NCI-H1436 (cell line): ENCODE data around the gene LRRC41.
"Not testable (repeated sequence)": the region's sequence is repeated elsewhere in the genome, so short reads cannot be mapped to it uniquely, and the experiment has no call there.

Source experiments
- DNase-seq: peaks from one replicate; lab custom pipeline; 2025; lab: John Stamatoyannopoulos, UW

LRRC41 gene

GRCh38 chr1:46303038-46303871 is at the start of gene LRRC41, which contains the start of gene UQCRH:
Gene LRRC41, minus strand, starts transcription at chr1:46303616. Its CDS starts 294 bp downstream, at chr1:46303322.
Gene UQCRH, plus strand, starts transcription at chr1:46303698. Its CDS starts 69 bp downstream, at chr1:46303767.
- peak; percentile 88 for DNase-seq

GRCh38 chr1:46352363-46352762 is 48.9 kb upstream of the LRRC41 start:
- DNase-seq, result no peak

GRCh38 chr1:46345281-46345680 is 41.9 kb upstream of the LRRC41 start:
- no peak for DNase-seq

GRCh38 chr1:46344481-46344880 is 41.1 kb upstream of the LRRC41 start:
- no peak for DNase-seq

- no peak for DNase-seq
These were observed 40.3 kb upstream of the LRRC41 start for GRCh38 chr1:46343705-46344104.

GRCh38 chr1:46343351-46343695 is 39.9 kb upstream of the LRRC41 start:
- no peak for DNase-seq

GRCh38 chr1:46342677-46343350 is 39.4 kb upstream of the LRRC41 start:
- DNase-seq, result no peak

- DNase-seq, result no peak
These were observed 38.8 kb upstream of the LRRC41 start for GRCh38 chr1:46342084-46342656.

- DNase-seq, result no peak
These were observed 38.0 kb upstream of the LRRC41 start for GRCh38 chr1:46341222-46342083.

GRCh38 chr1:46340404-46341221 is 37.2 kb upstream of the LRRC41 start, which contains the start of gene NSUN4:
Gene NSUN4, plus strand, starts transcription at chr1:46340807. Its CDS starts 20 bp downstream, at chr1:46340827.
- DNase-seq, result peak; percentile 88

GRCh38 chr1:46337409-46337808 is 34.0 kb upstream of the LRRC41 start:
- not testable (repeated sequence) for DNase-seq

GRCh38 chr1:46335081-46335480 is 31.7 kb upstream of the LRRC41 start:
- DNase-seq, result no peak

GRCh38 chr1:46334030-46334384 is 30.6 kb upstream of the LRRC41 start:
- no peak for DNase-seq

- DNase-seq, result peak; percentile 38
These were observed 30.0 kb upstream of the LRRC41 start for GRCh38 chr1:46333300-46334029.

- DNase-seq, result not testable (repeated sequence)
These were observed 28.5 kb upstream of the LRRC41 start for GRCh38 chr1:46331786-46332540.

- not testable (repeated sequence) for DNase-seq
These were observed 27.0 kb upstream of the LRRC41 start for GRCh38 chr1:46330381-46330780.

GRCh38 chr1:46329807-46330206 is 26.4 kb upstream of the LRRC41 start:
- DNase-seq, result not testable (repeated sequence)

- not testable (repeated sequence) for DNase-seq
These were observed 24.8 kb upstream of the LRRC41 start for GRCh38 chr1:46328182-46328581.

- not testable (repeated sequence) for DNase-seq
These were observed 22.1 kb upstream of the LRRC41 start for GRCh38 chr1:46325285-46326076.
